ENCODE results near the gene EEFSEC.

EEFSEC gene

DNA sequence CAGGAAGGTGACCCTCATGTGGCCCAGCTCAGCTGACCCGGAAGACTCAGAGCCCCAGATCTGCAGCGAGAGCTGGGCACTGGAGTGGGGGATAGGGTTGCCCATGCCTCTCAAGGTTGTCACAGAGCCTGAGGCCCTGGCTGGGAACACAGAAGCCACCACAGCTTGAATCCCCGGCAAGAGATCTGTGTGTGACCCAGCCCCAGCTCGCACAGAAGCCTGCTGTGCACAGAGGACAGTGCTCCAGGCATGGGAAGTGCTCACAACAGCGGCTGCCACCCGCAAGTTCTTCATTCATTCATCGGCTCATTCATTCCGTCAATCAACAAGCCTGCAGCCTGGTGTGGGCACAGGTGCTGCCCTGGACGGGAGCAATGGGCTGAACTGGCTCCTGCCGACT lies 277.0 kb downstream of the EEFSEC start:
- no peak overlapping the region for H3K27ac Mint-ChIP-seq
- H3K9me3 Mint-ChIP-seq = no peaks in the 10 kb centered on the region
- H3K4me1 Mint-ChIP-seq = peaks cover 10% of the 10 kb centered on the region
- H3K27me3 Mint-ChIP-seq = peaks cover 44% of the 10 kb centered on the region
- no peak for DNase-seq
- H3K36me3 Mint-ChIP-seq (ENCODE audit: low read depth) = no peaks in the 10 kb centered on the region
- H3K4me3 Mint-ChIP-seq = no peak overlapping the region
- ATAC-seq = no peak

DNA sequence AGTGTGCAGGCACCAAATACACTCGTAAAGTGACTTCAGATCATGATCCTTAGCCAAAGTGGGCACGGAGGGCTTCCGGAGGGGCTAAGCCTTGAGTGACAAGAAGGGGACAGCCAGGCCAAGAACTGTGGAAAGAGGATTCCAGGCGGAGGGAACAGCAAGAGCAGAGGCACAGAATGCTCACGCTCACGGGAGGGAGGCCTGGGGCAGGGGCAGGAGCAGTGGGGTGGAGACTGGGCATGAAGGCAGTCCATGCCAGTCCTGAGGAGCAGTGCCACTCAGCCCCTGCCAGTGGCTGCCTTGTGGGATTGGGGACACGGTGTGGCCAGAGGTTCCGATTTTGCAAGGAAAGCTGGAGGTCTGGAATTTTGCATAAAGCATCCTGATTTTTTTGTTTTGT lies 277.4 kb downstream of the EEFSEC start:
- Mint-ChIP-seq H3K27me3 (peaks cover 44% of the 10 kb centered on the region), H3K4me1 (peaks cover 10% of the 10 kb centered on the region), H3K9me3 (no peaks in the 10 kb centered on the region), H3K36me3 (ENCODE audit: low read depth) (no peaks in the 10 kb centered on the region), H3K4me3 (no peak overlapping the region), H3K27ac (no peak overlapping the region)
- ATAC-seq = no peak
- no peak for DNase-seq

GRCh38 chr3:128431803-128432300 lies 278.6 kb downstream of the EEFSEC start:
- no peak overlapping the region for H3K27ac Mint-ChIP-seq
- H3K4me3 Mint-ChIP-seq = no peak overlapping the region
- H3K9me3 Mint-ChIP-seq = no peaks in the 10 kb centered on the region
- H3K27me3 Mint-ChIP-seq = peaks cover 46% of the 10 kb centered on the region
- no peaks in the 10 kb centered on the region for H3K36me3 Mint-ChIP-seq (ENCODE audit: low read depth)
- no peak for DNase-seq
- ATAC-seq = no peak
- H3K4me1 Mint-ChIP-seq = peaks cover 10% of the 10 kb centered on the region

DNA sequence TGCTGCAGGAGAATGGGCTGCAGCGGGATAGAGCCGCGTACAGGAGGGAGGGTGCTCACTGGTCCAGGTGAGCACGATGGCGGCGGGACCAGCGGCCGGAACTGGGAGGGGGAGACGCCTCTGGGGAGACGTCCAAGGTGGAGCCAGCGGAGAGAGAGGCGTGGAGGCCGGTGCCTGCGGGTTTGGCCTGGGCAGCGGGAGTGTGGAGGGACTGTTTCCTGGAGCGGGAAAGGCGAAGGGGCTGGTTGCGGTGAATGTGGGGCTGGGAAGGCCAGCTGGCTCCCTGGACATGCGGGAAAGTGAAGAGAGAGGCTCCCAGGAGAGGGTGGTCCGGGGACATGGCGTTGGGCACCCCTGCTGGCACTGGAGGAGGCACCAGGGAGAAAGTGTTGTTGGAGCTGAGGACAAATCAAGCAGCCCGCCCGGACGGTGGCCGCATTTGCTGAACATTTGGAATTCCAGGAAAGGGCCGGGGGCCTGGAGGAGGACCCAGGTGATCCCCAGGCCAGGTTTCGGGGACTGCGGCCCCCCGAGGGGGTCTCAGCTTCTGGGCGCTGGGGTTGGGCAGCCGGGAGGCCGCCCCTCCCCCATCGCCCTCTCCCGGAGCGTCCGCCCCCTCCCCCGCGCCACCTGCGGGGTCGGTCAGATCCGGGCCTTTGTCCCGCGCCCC lies 279.2 kb downstream of the EEFSEC start:
- peaks cover 10% of the 10 kb centered on the region for H3K4me1 Mint-ChIP-seq
- ATAC-seq (no peak), DNase-seq (no peak)
- no peaks in the 10 kb centered on the region for H3K9me3 Mint-ChIP-seq
- H3K36me3 Mint-ChIP-seq (ENCODE audit: low read depth) = no peaks in the 10 kb centered on the region
- no peak overlapping the region for H3K4me3 Mint-ChIP-seq
- no peak overlapping the region for H3K27ac Mint-ChIP-seq
- H3K27me3 Mint-ChIP-seq = peaks cover 43% of the 10 kb centered on the region

GRCh38 chr3:128432971-128433836 lies 279.9 kb downstream of the EEFSEC start:
- no peaks in the 10 kb centered on the region for H3K36me3 Mint-ChIP-seq (ENCODE audit: low read depth)
- DNase-seq = no peak
- no peak overlapping the region for H3K4me3 Mint-ChIP-seq
- peaks cover 10% of the 10 kb centered on the region for H3K4me1 Mint-ChIP-seq
- no peak for ATAC-seq
- no peak overlapping the region for H3K27ac Mint-ChIP-seq
- H3K27me3 Mint-ChIP-seq = peaks cover 38% of the 10 kb centered on the region
- H3K9me3 Mint-ChIP-seq = no peaks in the 10 kb centered on the region

DNA sequence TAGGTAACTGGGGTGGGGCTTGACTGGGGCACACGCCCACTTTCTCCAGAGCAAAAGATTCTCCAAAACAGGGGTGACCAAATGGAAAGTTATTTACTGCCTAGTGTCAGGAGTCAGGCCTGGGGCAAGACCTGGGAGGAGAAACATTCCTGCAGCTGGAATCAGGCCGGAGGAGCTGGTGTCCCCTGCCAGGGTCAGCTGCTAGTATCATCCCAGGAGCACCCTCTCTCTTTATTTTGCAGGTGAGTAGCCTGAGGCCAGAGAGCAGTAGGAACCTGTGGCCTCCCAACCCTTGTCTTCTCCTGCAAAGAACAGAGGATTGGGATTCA lies 280.5 kb downstream of the EEFSEC start:
- peaks cover 10% of the 10 kb centered on the region for H3K4me1 Mint-ChIP-seq
- H3K27ac Mint-ChIP-seq = no peak overlapping the region
- H3K36me3 Mint-ChIP-seq (ENCODE audit: low read depth) = no peaks in the 10 kb centered on the region
- no peaks in the 10 kb centered on the region for H3K9me3 Mint-ChIP-seq
- DNase-seq (no peak), ATAC-seq (no peak)
- no peak overlapping the region for H3K4me3 Mint-ChIP-seq
- peaks cover 36% of the 10 kb centered on the region for H3K27me3 Mint-ChIP-seq

GRCh38 chr3:128434524-128434923 lies 281.2 kb downstream of the EEFSEC start:
- H3K4me3 Mint-ChIP-seq = no peak overlapping the region
- no peaks in the 10 kb centered on the region for H3K9me3 Mint-ChIP-seq
- ATAC-seq = no peak
- no peak for DNase-seq
- no peaks in the 10 kb centered on the region for H3K36me3 Mint-ChIP-seq (ENCODE audit: low read depth)
- peaks cover 10% of the 10 kb centered on the region for H3K4me1 Mint-ChIP-seq
- no peak overlapping the region for H3K27ac Mint-ChIP-seq
- peaks cover 40% of the 10 kb centered on the region for H3K27me3 Mint-ChIP-seq

DNA sequence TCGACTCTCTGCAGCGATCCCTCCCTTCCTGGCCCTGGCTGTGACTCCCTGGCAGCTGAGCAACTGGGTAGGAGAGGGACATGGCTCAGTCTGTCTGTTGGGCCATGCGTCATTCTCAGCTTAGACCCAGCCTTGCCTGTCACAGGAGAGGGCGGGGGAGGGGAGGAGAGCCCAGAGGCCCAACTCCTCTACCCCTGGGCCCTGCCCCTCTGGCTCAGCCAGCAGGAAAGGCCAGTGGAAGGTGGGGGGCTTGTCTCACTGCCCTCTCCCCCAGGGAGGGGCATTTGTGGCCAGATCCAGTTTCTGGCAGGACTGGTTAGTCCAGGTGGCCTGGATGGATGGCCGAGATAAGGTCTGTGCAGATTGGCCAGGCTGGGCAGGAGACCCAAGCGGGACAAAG lies 281.8 kb downstream of the EEFSEC start:
- Mint-ChIP-seq H3K36me3 (ENCODE audit: low read depth) (no peaks in the 10 kb centered on the region), H3K4me3 (no peak overlapping the region), H3K4me1 (peaks cover 10% of the 10 kb centered on the region), H3K27me3 (peaks cover 39% of the 10 kb centered on the region), H3K27ac (no peak overlapping the region), H3K9me3 (no peaks in the 10 kb centered on the region)
- DNase-seq (no peak), ATAC-seq (no peak)

- no peak for ATAC-seq
- H3K4me1 Mint-ChIP-seq = peaks cover 10% of the 10 kb centered on the region
- no peaks in the 10 kb centered on the region for H3K36me3 Mint-ChIP-seq (ENCODE audit: low read depth)
- H3K27me3 Mint-ChIP-seq = peaks cover 37% of the 10 kb centered on the region
- H3K9me3 Mint-ChIP-seq = no peaks in the 10 kb centered on the region
- no peak for DNase-seq
- H3K27ac Mint-ChIP-seq = no peak overlapping the region
- no peak overlapping the region for H3K4me3 Mint-ChIP-seq
These were observed 282.3 kb downstream of the EEFSEC start for GRCh38 chr3:128435561-128435960.

- Mint-ChIP-seq H3K4me3 (no peak overlapping the region), H3K36me3 (ENCODE audit: low read depth) (no peaks in the 10 kb centered on the region), H3K27me3 (peaks cover 32% of the 10 kb centered on the region), H3K27ac (no peak overlapping the region), H3K9me3 (no peaks in the 10 kb centered on the region), H3K4me1 (peaks cover 10% of the 10 kb centered on the region)
- DNase-seq (no peak), ATAC-seq (no peak)
These were observed 282.9 kb downstream of the EEFSEC start for GRCh38 chr3:128436214-128436613.

GRCh38 chr3:128438488-128439072 lies 285.3 kb downstream of the EEFSEC start:
- DNase-seq (no peak), ATAC-seq (peak; percentile 35)
- H3K4me3 Mint-ChIP-seq = no peak overlapping the region
- no peaks in the 10 kb centered on the region for H3K9me3 Mint-ChIP-seq
- H3K36me3 Mint-ChIP-seq (ENCODE audit: low read depth) = no peaks in the 10 kb centered on the region
- no peaks in the 10 kb centered on the region for H3K4me1 Mint-ChIP-seq
- peaks cover 17% of the 10 kb centered on the region for H3K27me3 Mint-ChIP-seq
- H3K27ac Mint-ChIP-seq = no peak overlapping the region

GRCh38 chr3:128439226-128439625 lies 285.9 kb downstream of the EEFSEC start:
- DNase-seq = no peak
- Mint-ChIP-seq H3K36me3 (ENCODE audit: low read depth) (no peaks in the 10 kb centered on the region), H3K27me3 (peaks cover 12% of the 10 kb centered on the region), H3K9me3 (no peaks in the 10 kb centered on the region), H3K4me1 (no peaks in the 10 kb centered on the region), H3K4me3 (no peak overlapping the region), H3K27ac (no peak overlapping the region)
- ATAC-seq = no peak

GRCh38 chr3:128442070-128442469 lies 288.8 kb downstream of the EEFSEC start:
- no peak overlapping the region for H3K27ac Mint-ChIP-seq
- DNase-seq = no peak
- H3K4me1 Mint-ChIP-seq = peaks cover 3% of the 10 kb centered on the region
- ATAC-seq = no peak
- peaks cover 3% of the 10 kb centered on the region for H3K9me3 Mint-ChIP-seq
- peaks cover 11% of the 10 kb centered on the region for H3K27me3 Mint-ChIP-seq
- peaks cover 1% of the 10 kb centered on the region for H3K36me3 Mint-ChIP-seq (ENCODE audit: low read depth)
- no peak overlapping the region for H3K4me3 Mint-ChIP-seq

- Mint-ChIP-seq H3K4me3 (no peak overlapping the region), H3K9me3 (peaks cover 10% of the 10 kb centered on the region), H3K36me3 (ENCODE audit: low read depth) (peaks cover 6% of the 10 kb centered on the region), H3K27ac (no peak overlapping the region), H3K4me1 (peaks cover 12% of the 10 kb centered on the region), H3K27me3 (peaks cover 11% of the 10 kb centered on the region)
- DNase-seq (no peak), ATAC-seq (no peak)
These were observed 289.7 kb downstream of the EEFSEC start for GRCh38 chr3:128442949-128443348.

- H3K4me3 Mint-ChIP-seq = no peak overlapping the region
- no peak for ATAC-seq
These were observed 290.5 kb downstream of the EEFSEC start for GRCh38 chr3:128443771-128444170.

More at GRCh38 chr3:128443771-128444170, 290.5 kb downstream of the EEFSEC start:
- peaks cover 10% of the 10 kb centered on the region for H3K36me3 Mint-ChIP-seq (ENCODE audit: low read depth)
- DNase-seq = no peak
- peaks cover 18% of the 10 kb centered on the region for H3K4me1 Mint-ChIP-seq
- peaks cover 16% of the 10 kb centered on the region for H3K9me3 Mint-ChIP-seq
- peaks cover 11% of the 10 kb centered on the region for H3K27me3 Mint-ChIP-seq
- H3K27ac Mint-ChIP-seq = no peak overlapping the region

Data from activated naive CD8-positive, alpha-beta T cell treated with anti-CD3 and anti-CD28 coated beads, Interleukin-2, amount 50 U/mL, for 24 hours (primary cell).